Left colon (tissue), 2 donors: ENCODE results near the gene PDE5A. TPM values are rescaled to one million over a fixed set of nuclear protein-coding genes. Genes with fewer than 3 reads are reported as not detected.
A peak's percentile ranks its signal among the peaks of the same experiment; 100 is the strongest.
"Not testable (repeated sequence)": the region's sequence is repeated elsewhere in the genome, so short reads cannot be mapped to it uniquely, and the experiment has no call there.

ENCODE experiments used
- ATAC-seq: fragments of 200-7000 bp; cut with Tn5 transposase; one replicate; pipeline ENCODE4 v1.9.1; 2020; ENCODE audit warnings: mild to moderate bottlenecking, moderate library complexity
- DNase-seq, 2 donors: peaks; one replicate each; pipeline ENCODE4 v3.0.0-alpha.2; 2020
- intact Hi-C, 2 donors: fragments of 100-400 bp; cut with DNase I in 1 of 2; cut with micrococcal nuclease in 1 of 2; formaldehyde crosslinking; loops; one replicate each; pipeline versions ENCODE4 v1.11.2 to v1.14.0; 2022; cut with DNase I, micrococcal nuclease
- total RNA-seq, 2 donors: library from RNA; stranded (reverse); fragmentation: NEBNext Ultra II Directional; extraction: Animal tissue kit (Norgen Biotek cat#: 25700); gene quantifications; one replicate each; pipeline ENCODE4 v1.2.1, GENCODE V29; 2021
- donor health status: DM: no; HTN: no; CAD: no.
- donor health status: DM: yes; HTN: yes; CAD: no.

PDE5A gene
- total RNA-seq, 2 donors from 2014 or later = 30.7 to 53.6 TPM

DNA sequence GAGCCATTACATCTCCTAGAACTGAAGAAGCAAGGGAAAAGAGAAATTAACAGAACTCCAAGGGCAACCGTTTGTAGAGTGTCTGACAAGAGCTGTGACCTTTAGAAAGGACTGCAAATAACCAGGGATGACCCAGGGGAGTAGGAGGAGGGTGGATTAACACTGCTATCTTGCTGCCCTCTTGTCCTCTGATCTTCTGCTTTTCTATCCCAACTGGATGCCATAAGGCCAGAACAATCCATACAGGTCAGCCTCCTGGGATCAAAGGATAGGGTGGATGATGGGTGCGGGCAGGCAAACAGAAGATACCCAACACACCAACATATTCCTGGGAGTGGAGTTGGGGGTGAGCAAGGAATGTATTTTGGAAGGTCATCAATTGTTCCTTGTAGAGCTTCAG, 19.8 kb upstream of the PDE5A start:
- DNase-seq (no peak), ATAC-seq (no peak)
- intact Hi-C loops = no loop called here

DNA sequence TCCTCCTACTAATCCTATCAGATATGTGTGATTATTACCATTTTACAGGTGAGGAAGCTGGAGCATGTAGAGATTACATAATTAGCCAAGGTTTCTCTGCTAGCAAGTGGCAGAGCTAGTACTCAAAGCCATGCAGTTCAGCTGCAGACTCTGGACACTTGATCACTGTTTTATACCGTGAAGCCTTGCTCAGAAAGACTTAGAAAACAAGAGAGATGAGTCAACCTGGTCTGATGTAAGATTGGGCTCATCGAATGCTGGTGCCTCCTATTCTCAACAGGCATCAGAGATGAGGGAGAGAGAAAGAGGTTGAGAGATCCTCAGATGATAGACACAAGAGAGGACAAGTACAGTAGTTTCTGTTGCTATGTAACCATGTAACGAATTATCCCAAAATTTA, 19.0 kb upstream of the PDE5A start:
- no peak for ATAC-seq

DNA sequence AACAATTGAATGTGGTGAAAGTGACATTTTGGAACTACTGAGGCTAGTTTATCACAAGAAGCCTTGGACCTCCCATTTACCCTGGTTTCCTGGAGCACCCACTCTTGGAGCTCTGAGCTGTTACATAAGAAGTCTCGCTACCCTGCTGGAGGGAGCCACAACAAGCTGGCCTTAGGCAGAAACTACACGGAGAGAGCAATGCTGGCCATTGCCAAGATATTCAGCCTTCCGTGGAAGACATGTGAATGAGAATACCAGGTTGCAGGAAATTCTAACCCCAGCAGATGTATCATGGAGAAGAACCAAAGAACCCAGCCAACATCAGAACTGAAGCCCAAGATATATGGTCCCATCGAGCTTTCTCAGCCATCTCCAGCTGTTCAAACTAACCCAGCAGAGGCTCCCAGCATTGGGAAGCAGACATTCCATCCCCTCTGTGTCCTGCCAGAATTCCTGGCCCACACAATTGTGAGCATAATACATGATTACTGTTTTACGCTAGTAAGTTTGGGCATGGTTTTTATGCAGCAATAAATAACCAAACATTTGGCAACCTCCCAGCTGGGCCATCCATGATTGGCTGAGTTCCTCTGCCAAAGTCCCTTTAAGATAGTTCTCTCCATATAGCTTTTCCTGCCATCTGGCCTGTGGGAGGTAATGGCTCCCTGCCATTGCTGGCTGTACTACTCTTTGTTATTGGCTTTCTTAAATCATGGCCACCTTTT, 17.9 kb upstream of the PDE5A start:
- DNase-seq (peak in 1 of 2 donors; percentile 30), ATAC-seq (peak; percentile 52)
- intact Hi-C loops = no loop called here

More for the DNA sequence above, 19.0 kb upstream of the PDE5A start:
- no peak for DNase-seq
- intact Hi-C loops = no loop called here

- intact Hi-C loops = no loop called here
- DNase-seq = no peak
- peak; percentile 80 for ATAC-seq
These were observed 14.9 kb upstream of the PDE5A start for GRCh38 chr4:119643306-119644042.

GRCh38 chr4:119641765-119642164, 13.2 kb upstream of the PDE5A start:
- DNase-seq (no peak), ATAC-seq (no peak)
- intact Hi-C loops = no loop called here

DNA sequence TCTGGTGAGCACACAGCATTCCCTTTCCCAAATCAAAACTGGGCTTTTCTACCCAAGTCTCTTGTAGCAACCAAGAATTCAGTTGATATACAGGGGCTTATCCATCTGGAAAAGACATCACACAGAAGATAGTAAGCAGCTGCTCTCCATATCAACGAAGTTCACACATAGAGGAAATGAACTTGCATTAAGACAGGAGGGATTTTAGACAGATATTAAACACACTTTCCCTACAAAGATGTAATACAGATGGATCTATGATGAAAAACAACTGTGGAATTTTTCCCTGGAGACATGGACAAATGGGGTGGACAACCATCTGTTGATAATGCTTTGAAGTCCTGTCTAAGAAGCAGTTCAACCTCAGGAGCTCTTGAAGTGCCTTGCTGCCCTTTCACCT, 9.8 kb upstream of the PDE5A start:
- intact Hi-C loops = no loop called here
- DNase-seq = no peak
- no peak for ATAC-seq

DNA sequence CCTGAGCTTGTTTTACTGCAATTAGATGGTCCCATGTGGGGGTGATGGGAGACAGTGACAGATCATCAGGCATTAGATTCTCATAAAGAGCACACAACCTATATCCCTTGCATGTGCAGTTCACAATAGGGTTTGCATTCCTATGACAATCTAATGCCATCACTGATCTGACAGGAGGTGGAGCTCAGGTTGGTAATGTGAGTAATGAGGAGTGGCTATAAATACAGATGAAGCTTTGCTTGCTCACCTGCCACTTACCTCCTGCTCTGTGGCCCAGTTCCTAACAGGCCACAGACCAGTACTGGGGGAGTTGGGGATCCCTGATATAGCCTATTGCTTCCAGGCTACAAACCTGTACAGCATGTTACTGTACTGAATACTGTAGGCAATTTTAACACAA, 8.2 kb upstream of the PDE5A start:
- intact Hi-C loops = not testable (repeated sequence)

DNA sequence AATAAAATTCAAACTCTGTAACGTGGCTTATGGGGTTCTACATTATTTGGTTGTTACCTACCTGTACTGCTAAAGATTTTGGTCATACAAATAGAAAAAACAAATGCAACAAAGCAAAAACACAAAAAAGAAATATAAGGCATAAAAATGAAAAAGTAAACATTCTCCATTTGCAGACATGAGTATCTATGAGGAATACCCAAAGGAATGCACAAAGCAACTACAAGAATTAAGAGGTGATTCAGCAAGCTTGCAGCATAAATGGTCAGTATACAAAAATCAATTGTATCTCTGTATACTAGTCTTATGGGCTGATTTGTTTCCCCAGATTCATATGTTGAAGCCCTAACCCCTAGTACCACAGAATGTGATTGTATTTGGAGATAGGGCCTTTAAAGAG, 3.6 kb upstream of the PDE5A start:
- intact Hi-C loops = loop anchor here in 1 of 2 donors (5.0 kb wide), 1 partner anchor 415 kb away; no protein-coding TSS in a partner anchor
- no peak for ATAC-seq

More for the DNA sequence above, 8.2 kb upstream of the PDE5A start:
- not testable (repeated sequence) for DNase-seq, ATAC-seq

GRCh38 chr4:119629142-119629471, 503 bp upstream of the PDE5A start:
- intact Hi-C loops = no loop called here
- DNase-seq (no peak), ATAC-seq (peak; percentile 24)

More for the DNA sequence above, 3.6 kb upstream of the PDE5A start:
- DNase-seq = no peak

GRCh38 chr4:119627267-119628255, 1.0 kb downstream of the PDE5A start:
- peak; percentile 70 to 73 for DNase-seq

GRCh38 chr4:119626943-119627266, 1.7 kb downstream of the PDE5A start:
- intact Hi-C loops = no loop called here
- no peak for DNase-seq
- ATAC-seq = no peak

More at GRCh38 chr4:119627267-119628255, 1.0 kb downstream of the PDE5A start:
- ATAC-seq = peak; percentile 53
- intact Hi-C loops = no loop called here

- intact Hi-C loops = no loop called here
- DNase-seq (peak in 1 of 2 donors; percentile 5), ATAC-seq (no peak)
These were observed 2.2 kb downstream of the PDE5A start for GRCh38 chr4:119626420-119626819.

GRCh38 chr4:119625761-119626160, 2.8 kb downstream of the PDE5A start:
- ATAC-seq = no peak

DNA sequence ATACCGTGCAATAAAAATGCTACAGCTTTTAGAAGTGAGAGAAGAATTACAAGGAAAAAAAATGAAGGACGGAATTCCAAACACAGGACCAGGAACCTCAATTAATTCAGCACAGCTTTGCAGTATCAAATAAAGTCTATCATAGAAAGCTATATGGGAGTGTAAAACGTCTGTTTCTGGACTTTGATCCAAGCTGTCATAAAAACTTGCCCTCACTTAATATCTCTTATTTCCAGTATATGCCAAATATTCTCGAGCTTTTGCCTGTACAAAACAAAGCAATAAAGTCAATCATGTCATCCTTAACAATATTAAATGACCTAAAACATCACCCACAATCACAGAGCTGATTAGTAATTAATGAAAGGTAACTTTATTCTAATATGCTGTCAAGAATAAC, 4.2 kb downstream of the PDE5A start:
- intact Hi-C loops = loop anchor here in 1 of 2 donors (5.0 kb wide), 1 partner anchor 57 kb away; no protein-coding TSS in a partner anchor
- DNase-seq (no peak), ATAC-seq (peak; percentile 18)

More at GRCh38 chr4:119625761-119626160, 2.8 kb downstream of the PDE5A start:
- intact Hi-C loops = no loop called here
- no peak for DNase-seq

DNA sequence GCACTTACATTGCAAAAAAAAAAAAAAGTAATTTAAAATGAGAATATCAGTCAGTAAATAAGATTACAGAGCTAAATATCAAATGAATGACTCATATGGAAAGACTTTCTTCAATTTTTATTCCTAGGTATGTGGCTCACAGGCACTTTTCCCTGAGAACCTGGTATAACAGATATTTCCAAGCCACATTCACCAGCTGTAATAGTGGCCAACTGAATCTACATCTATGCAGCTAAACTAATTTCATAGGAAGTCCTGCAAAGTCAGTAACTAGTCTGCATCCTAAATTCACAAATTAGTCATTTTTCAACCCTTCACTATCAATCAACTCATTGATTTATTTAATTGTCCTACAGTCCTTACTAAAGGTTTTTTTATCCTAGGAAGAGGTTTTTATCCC, 5.6 kb downstream of the PDE5A start:
- intact Hi-C loops = loop anchor here in 1 of 2 donors (5.0 kb wide), 1 partner anchor 56 kb away; no protein-coding TSS in a partner anchor
- no peak for ATAC-seq
- no peak for DNase-seq

DNA sequence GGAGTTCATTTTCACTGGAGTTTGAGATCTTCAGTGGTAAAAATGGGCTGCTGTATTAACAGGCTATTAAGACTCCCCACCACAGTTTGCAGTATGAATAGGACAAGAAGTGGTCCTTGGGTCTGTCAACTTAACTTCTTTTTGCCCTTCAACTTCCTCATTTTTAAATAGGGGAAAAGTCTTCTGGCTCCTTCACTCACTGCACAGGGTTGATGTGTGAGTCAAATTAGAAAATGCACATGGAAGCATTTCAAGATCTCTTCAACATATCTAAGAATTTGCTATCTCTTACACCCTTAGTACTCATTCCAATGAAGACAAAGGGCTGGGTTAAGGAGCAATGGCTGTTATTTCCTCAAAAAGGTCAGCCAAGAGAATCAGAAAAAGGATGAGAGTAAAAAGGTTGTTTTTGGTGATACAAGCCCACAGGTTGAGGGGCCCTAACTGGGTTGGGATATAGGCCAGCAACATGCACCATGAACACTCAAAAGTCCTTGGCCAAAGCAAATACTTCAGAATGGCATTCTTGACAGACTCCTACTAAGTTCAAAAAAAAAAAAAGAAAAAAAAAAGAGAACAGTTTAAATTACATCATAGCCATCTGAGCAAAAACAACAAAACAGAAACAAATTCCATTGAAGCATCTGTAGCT, 13.4 kb downstream of the PDE5A start:
- DNase-seq = no peak
- no peak for ATAC-seq
- intact Hi-C loops = no loop called here

DNA sequence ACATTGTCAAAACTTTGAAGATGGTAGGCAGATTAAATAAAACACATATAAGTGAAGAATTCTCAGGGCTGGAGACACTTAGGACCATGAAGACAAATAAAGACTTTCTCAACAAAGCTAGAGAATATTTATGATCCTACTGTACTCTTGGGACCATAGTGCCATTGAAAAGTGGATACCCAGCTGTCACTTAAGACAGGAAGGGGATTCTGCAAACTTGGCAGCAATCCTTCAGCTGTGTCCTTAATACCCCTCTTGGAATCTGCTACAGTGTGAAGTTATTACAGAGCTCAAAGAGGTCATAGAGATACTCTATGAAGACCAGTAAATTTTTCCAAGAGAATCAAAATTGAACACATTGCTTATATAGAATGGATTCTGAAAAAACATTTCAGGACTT, 24.3 kb downstream of the PDE5A start:
- ATAC-seq = no peak
- intact Hi-C loops = no loop called here
- DNase-seq = no peak

- DNase-seq (no peak), ATAC-seq (no peak)
- intact Hi-C loops = no loop called here
These were observed 26.2 kb downstream of the PDE5A start for GRCh38 chr4:119602366-119602765.

- DNase-seq = no peak
- no peak for ATAC-seq
- intact Hi-C loops = no loop called here
These were observed 30.1 kb downstream of the PDE5A start for GRCh38 chr4:119598521-119598920.
